Activated T-helper 17 cell treated with anti-CD3 and anti-CD28 coated beads, Interleukin-2, amount 50 U/mL, for 72 hours (primary cell): ENCODE results near the gene SOCS6. TPM values are rescaled to one million over a fixed set of nuclear protein-coding genes. Genes with fewer than 3 reads are reported as not detected.
A peak's percentile ranks its signal among the peaks of the same experiment; 100 is the strongest.
"Not testable (repeated sequence)": the region's sequence is repeated elsewhere in the genome, so short reads cannot be mapped to it uniquely, and the experiment has no call there.

ENCODE experiments used
- ATAC-seq: fragments of 150-1000 bp; cut with Tn5 transposase; replicated peaks from 2 replicates; pipeline ENCODE4 v1.10.0; 2021; ENCODE audit warnings: mild to moderate bottlenecking, moderate library complexity
- H3K27ac Mint-ChIP-seq: one replicate; pipeline ENCODE4 v1.8.0; 2022; ENCODE audit warnings: mixed read lengths
- H3K27me3 Mint-ChIP-seq: one replicate; pipeline ENCODE4 v1.8.0; 2022; ENCODE audit warnings: mixed read lengths
- H3K36me3 Mint-ChIP-seq: one replicate; pipeline ENCODE4 v1.8.0; 2022; ENCODE audit warnings: low read depth, mild to moderate bottlenecking, mixed read lengths
- H3K4me1 Mint-ChIP-seq: one replicate; pipeline ENCODE4 v1.8.0; 2022; ENCODE audit warnings: mixed read lengths
- H3K4me3 Mint-ChIP-seq: one replicate; pipeline ENCODE4 v1.8.0; 2022; ENCODE audit warnings: mild to moderate bottlenecking, mixed read lengths
- H3K9me3 Mint-ChIP-seq: one replicate; pipeline ENCODE4 v1.8.0; 2022; ENCODE audit warnings: mixed read lengths
- total RNA-seq, 2 donors: library from RNA; stranded (reverse); gene quantifications; one replicate each; pipeline ENCODE4 v1.2.3, GENCODE V29; 2022

Gene SOCS6
- total RNA-seq, 2 donors from 2014 or later: 0.58 to 1.6 TPM

DNA sequence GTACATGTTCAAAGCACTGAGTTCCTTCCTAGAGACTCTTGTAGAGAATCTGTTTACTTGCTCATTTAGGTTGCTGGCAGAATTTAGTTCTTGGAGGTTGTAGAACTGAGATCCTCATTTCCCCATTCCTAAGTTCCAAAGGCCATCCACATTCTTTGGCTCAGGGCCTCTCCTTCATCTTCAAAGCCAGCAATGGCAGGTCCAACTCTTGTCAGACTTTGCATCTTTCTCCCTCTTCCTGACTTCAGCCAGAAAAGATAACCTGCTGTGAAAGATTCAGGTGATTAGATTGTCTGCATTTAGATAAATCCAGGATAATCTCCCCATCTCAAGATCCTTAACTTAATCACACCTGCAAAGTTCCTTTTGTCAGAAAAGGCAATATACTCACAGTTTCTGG is 51.1 kb downstream of the SOCS6 start:
- no peaks in the 10 kb centered on the region for H3K9me3 Mint-ChIP-seq
- no peaks in the 10 kb centered on the region for H3K4me1 Mint-ChIP-seq
- H3K36me3 Mint-ChIP-seq: no peaks in the 10 kb centered on the region
- no peak for ATAC-seq
- H3K27me3 Mint-ChIP-seq: no peaks in the 10 kb centered on the region
- H3K27ac Mint-ChIP-seq: no peak overlapping the region
- no peak overlapping the region for H3K4me3 Mint-ChIP-seq

- H3K27me3 Mint-ChIP-seq, H3K4me3 Mint-ChIP-seq, H3K36me3 Mint-ChIP-seq, H3K4me1 Mint-ChIP-seq, H3K9me3 Mint-ChIP-seq, H3K27ac Mint-ChIP-seq, ATAC-seq: not testable (repeated sequence)
These were observed 59.6 kb downstream of the SOCS6 start for GRCh38 chr18:70348481-70348880.

GRCh38 chr18:70349316-70349715 is 60.5 kb downstream of the SOCS6 start:
- no peak overlapping the region for H3K27ac Mint-ChIP-seq
- H3K36me3 Mint-ChIP-seq: no peaks in the 10 kb centered on the region
- H3K4me1 Mint-ChIP-seq: no peaks in the 10 kb centered on the region
- H3K9me3 Mint-ChIP-seq: peaks cover 4% of the 10 kb centered on the region
- no peak overlapping the region for H3K4me3 Mint-ChIP-seq
- peaks cover 3% of the 10 kb centered on the region for H3K27me3 Mint-ChIP-seq
- ATAC-seq: no peak

DNA sequence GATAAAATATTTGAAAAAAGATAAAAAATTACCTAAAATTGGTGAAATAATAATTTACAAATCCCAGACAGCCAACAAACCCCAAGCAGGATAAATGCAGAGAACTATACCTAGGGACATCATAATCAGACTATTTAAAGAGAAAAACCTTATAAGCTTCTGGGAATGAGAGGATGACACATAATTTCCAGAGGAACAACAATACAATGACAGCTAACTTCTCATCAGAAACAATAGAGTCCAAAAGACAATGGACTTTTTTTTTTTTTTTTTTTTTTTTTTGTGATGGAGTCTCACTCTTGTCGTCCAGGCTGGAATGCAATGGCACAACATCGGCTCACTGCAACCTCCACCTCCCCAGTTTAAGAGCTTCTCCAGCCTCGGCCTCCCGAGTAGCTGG is 65.2 kb downstream of the SOCS6 start:
- Mint-ChIP-seq H3K36me3 (no peaks in the 10 kb centered on the region), H3K27ac (no peak overlapping the region), H3K4me1 (no peaks in the 10 kb centered on the region), H3K4me3 (no peak overlapping the region), H3K27me3 (peaks cover 3% of the 10 kb centered on the region), H3K9me3 (peaks cover 4% of the 10 kb centered on the region)
- ATAC-seq: no peak

- Mint-ChIP-seq H3K4me1 (no peaks in the 10 kb centered on the region), H3K9me3 (peaks cover 4% of the 10 kb centered on the region), H3K4me3 (no peak overlapping the region), H3K27ac (no peak overlapping the region), H3K36me3 (no peaks in the 10 kb centered on the region), H3K27me3 (peaks cover 3% of the 10 kb centered on the region)
- ATAC-seq: no peak
These were observed 65.9 kb downstream of the SOCS6 start for GRCh38 chr18:70354771-70355170.

DNA sequence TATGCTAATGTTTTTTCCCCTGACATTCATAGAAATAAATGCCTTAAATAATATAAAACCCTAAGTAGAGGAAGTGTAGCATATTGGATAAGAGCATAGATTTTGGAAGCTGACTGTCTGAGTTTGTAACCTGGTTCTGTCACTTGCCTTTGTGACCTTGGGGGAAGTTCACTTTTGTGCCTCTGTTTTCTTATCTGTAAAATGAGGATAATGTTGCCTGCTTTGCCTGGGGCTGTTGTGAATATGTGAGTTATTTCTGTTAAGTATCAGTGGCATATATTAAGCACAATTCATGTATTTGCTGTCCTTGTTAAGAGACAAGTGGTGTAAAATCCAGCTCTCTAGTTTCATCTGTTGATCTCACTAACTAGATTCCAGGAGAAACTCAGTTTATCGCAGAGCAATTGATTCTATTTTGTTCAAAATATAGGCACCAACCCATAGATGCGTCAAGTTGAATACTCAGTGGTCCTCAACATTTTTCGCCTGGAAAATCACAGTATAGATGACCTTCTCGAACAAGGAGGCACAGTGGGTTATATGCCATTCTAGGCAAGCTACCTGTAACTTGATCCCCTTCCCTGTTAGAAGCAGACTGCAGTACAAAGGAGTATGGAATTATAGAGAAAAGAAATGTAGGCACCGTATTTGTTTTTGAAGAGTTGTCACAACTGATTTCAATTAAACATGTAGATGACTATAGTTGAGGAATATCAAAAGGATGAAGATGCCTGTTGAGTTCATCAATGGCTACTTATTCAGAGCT is 67.0 kb downstream of the SOCS6 start:
- Mint-ChIP-seq H3K9me3 (peaks cover 4% of the 10 kb centered on the region), H3K27me3 (peaks cover 3% of the 10 kb centered on the region), H3K27ac (no peak overlapping the region), H3K36me3 (no peaks in the 10 kb centered on the region), H3K4me1 (no peaks in the 10 kb centered on the region), H3K4me3 (no peak overlapping the region)
- ATAC-seq: no peak

- not testable (repeated sequence) for H3K27me3 Mint-ChIP-seq, H3K4me3 Mint-ChIP-seq, H3K4me1 Mint-ChIP-seq, H3K27ac Mint-ChIP-seq, H3K36me3 Mint-ChIP-seq, H3K9me3 Mint-ChIP-seq
- ATAC-seq: peak; percentile 79
These were observed 69.2 kb downstream of the SOCS6 start for GRCh38 chr18:70358105-70358406.

- H3K4me1 Mint-ChIP-seq: no peaks in the 10 kb centered on the region
- H3K4me3 Mint-ChIP-seq: no peak overlapping the region
- no peak for ATAC-seq
- no peaks in the 10 kb centered on the region for H3K9me3 Mint-ChIP-seq
- no peaks in the 10 kb centered on the region for H3K36me3 Mint-ChIP-seq
- H3K27me3 Mint-ChIP-seq: no peaks in the 10 kb centered on the region
- H3K27ac Mint-ChIP-seq: no peak overlapping the region
These were observed 70.2 kb downstream of the SOCS6 start for GRCh38 chr18:70359071-70359470.

GRCh38 chr18:70362258-70362657 is 73.4 kb downstream of the SOCS6 start:
- no peak overlapping the region for H3K4me3 Mint-ChIP-seq
- no peaks in the 10 kb centered on the region for H3K4me1 Mint-ChIP-seq
- peaks cover 16% of the 10 kb centered on the region for H3K27me3 Mint-ChIP-seq
- H3K27ac Mint-ChIP-seq: no peak overlapping the region
- ATAC-seq: no peak
- H3K36me3 Mint-ChIP-seq: no peaks in the 10 kb centered on the region
- H3K9me3 Mint-ChIP-seq: no peaks in the 10 kb centered on the region

- no peak for ATAC-seq
- H3K27me3 Mint-ChIP-seq: peaks cover 19% of the 10 kb centered on the region
- H3K36me3 Mint-ChIP-seq: no peaks in the 10 kb centered on the region
- no peak overlapping the region for H3K4me3 Mint-ChIP-seq
- H3K4me1 Mint-ChIP-seq: no peaks in the 10 kb centered on the region
- H3K27ac Mint-ChIP-seq: no peak overlapping the region
- no peaks in the 10 kb centered on the region for H3K9me3 Mint-ChIP-seq
These were observed 75.0 kb downstream of the SOCS6 start for GRCh38 chr18:70363861-70364260.

- H3K4me3 Mint-ChIP-seq: no peak overlapping the region
- peaks cover 22% of the 10 kb centered on the region for H3K27me3 Mint-ChIP-seq
- H3K36me3 Mint-ChIP-seq: no peaks in the 10 kb centered on the region
- H3K9me3 Mint-ChIP-seq: no peaks in the 10 kb centered on the region
- H3K27ac Mint-ChIP-seq: no peak overlapping the region
- no peaks in the 10 kb centered on the region for H3K4me1 Mint-ChIP-seq
- ATAC-seq: no peak
These were observed 76.5 kb downstream of the SOCS6 start for GRCh38 chr18:70365361-70365760.

GRCh38 chr18:70366174-70366573 is 77.3 kb downstream of the SOCS6 start:
- Mint-ChIP-seq H3K9me3 (no peaks in the 10 kb centered on the region), H3K4me3 (no peak overlapping the region), H3K27me3 (peaks cover 25% of the 10 kb centered on the region), H3K27ac (no peak overlapping the region), H3K4me1 (no peaks in the 10 kb centered on the region), H3K36me3 (no peaks in the 10 kb centered on the region)
- ATAC-seq: no peak

DNA sequence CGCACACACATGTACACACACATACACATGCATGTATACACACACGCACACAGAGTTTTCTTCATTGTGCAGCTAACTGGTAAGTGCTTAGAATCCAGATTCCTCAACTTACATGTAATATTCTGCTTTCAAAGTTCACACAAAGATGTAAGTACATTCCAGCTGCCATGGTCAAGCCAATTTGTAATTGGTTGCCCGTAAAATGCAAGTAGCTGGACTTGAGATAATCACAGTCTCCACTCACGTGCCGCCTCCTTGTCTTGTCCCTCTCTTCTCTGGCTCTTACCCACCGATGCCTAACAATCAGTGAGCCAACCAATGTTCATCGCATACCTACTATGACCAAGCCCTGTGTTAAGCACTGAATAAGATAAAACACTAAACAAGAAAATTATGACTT is 77.8 kb downstream of the SOCS6 start:
- H3K27ac Mint-ChIP-seq: no peak overlapping the region
- H3K36me3 Mint-ChIP-seq: no peaks in the 10 kb centered on the region
- H3K27me3 Mint-ChIP-seq: peaks cover 25% of the 10 kb centered on the region
- H3K4me1 Mint-ChIP-seq: no peaks in the 10 kb centered on the region
- ATAC-seq: no peak
- H3K4me3 Mint-ChIP-seq: no peak overlapping the region
- H3K9me3 Mint-ChIP-seq: no peaks in the 10 kb centered on the region

DNA sequence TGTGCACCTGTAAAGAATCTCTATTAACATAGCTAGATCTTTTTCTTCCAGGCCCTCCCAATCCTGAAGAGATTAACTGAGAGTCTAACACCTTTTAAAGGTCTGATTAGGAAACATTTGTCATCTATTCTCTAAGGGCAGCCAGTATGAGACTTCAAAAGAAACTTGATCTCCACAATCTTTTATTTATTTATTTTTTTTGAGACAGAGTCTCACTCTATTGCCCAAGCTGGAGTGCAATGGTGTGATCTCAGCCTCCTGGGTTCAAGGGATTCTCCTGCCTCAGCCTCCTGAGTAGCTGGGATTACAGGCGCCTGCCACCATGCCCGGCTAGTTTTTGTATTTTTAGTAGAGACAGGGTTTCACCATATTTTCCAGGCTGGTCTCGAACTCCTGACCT is 78.5 kb downstream of the SOCS6 start:
- H3K9me3 Mint-ChIP-seq, H3K36me3 Mint-ChIP-seq, H3K4me1 Mint-ChIP-seq, H3K27ac Mint-ChIP-seq, ATAC-seq, H3K4me3 Mint-ChIP-seq: not testable (repeated sequence)
- H3K27me3 Mint-ChIP-seq: peaks cover 25% of the 10 kb centered on the region

- H3K27me3 Mint-ChIP-seq: peaks cover 25% of the 10 kb centered on the region
- no peak overlapping the region for H3K4me3 Mint-ChIP-seq
- no peaks in the 10 kb centered on the region for H3K4me1 Mint-ChIP-seq
- no peak overlapping the region for H3K27ac Mint-ChIP-seq
- ATAC-seq: no peak
- no peaks in the 10 kb centered on the region for H3K9me3 Mint-ChIP-seq
- H3K36me3 Mint-ChIP-seq: no peaks in the 10 kb centered on the region
These were observed 80.1 kb downstream of the SOCS6 start for GRCh38 chr18:70368903-70369302.
